HepG2 (cell line): ENCODE results near the gene WTAP. TPM values are rescaled to one million over a fixed set of nuclear protein-coding genes. Genes with fewer than 3 reads are reported as not detected.

ENCODE experiments used
- polyA plus RNA-seq, 8 experiments: library from polyadenylated mRNA; depleted of rRNA in 3 of 8; stranded (reverse) in 7 of 8; unstranded in 1 of 8; fragments of >200 nt; fragmentation: Illumina TruSeq in 4 of 8; extraction: Trizol in 4 of 8; gene quantifications; 2 replicates each; pipeline versions ENCODE4 v1.2.1 to v1.2.3, GENCODE V29; 2011 to 2016; ENCODE audit warnings: low read depth in 4 of 8, missing spikeins in 1 of 8, mixed read lengths in 1 of 8; ENCODE audit not compliant: insufficient read depth in 1 of 8
- total RNA-seq, 5 experiments: library from RNA; depleted of rRNA; stranded (reverse); fragments of >200 nt; fragmentation: Illumina TruSeq; extraction: Trizol; gene quantifications; 2 replicates each; pipeline ENCODE4 v1.2.3, GENCODE V29; 2016; ENCODE audit warnings: low read depth in 1 of 5
- TF ChIP-seq, protein P1 (sequence below): sonication (generic); formaldehyde crosslinking; IDR thresholded peaks from 2 replicates; pipeline ENCODE4 v1.4.0; 2020; ENCODE audit warnings: mild to moderate bottlenecking, missing genetic modification reagents
- TF ChIP-seq, protein P2 (sequence below): IDR thresholded peaks from 2 replicates; pipeline ENCODE4 v1.4.0; 2020; ENCODE audit warnings: mild to moderate bottlenecking, missing genetic modification reagents

The WTAP gene
- total and polyA plus RNA-seq, 2 of the 13 experiments (the other 11 are each of a cell fraction or from before 2014, with no cell fraction given) = 31.6 to 167 TPM

DNA sequence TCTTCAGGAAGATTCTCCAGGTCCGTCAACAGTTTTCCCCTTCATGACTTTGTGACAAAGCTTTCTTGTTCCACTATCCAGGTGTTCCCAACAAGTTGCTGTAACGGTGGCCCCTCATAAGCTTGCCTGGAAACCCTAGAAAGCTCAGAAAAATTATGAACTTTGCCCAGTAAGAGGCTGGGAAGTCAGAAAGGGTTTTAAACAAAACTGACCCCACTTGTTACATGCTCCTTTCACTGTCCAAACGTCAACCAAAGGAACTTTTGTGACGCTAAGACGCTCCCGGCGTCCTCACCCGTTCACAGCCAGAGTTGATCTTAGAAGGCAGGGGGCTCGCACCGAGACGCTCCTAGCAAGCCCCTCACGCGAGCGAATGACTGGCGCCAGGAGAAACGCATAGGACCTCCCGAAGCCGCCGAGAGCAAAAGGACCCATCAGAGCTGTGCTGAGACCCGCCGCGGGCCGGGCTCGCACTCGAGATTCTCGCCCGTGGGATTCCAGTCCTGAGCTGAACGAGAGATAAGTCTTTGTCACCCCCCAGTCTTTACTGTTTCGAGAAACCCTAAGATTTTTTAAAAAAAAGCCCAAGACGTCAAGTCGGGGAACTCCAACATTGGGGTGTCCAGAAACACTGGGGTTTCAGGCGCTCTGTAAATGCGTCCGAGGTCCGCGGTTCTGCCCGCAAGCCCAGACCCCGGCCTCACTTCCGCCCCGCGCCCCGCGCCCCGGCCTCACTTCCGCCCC, 34.0 kb downstream of the WTAP start (continued):
- TF ChIP-seq, protein P1, sequence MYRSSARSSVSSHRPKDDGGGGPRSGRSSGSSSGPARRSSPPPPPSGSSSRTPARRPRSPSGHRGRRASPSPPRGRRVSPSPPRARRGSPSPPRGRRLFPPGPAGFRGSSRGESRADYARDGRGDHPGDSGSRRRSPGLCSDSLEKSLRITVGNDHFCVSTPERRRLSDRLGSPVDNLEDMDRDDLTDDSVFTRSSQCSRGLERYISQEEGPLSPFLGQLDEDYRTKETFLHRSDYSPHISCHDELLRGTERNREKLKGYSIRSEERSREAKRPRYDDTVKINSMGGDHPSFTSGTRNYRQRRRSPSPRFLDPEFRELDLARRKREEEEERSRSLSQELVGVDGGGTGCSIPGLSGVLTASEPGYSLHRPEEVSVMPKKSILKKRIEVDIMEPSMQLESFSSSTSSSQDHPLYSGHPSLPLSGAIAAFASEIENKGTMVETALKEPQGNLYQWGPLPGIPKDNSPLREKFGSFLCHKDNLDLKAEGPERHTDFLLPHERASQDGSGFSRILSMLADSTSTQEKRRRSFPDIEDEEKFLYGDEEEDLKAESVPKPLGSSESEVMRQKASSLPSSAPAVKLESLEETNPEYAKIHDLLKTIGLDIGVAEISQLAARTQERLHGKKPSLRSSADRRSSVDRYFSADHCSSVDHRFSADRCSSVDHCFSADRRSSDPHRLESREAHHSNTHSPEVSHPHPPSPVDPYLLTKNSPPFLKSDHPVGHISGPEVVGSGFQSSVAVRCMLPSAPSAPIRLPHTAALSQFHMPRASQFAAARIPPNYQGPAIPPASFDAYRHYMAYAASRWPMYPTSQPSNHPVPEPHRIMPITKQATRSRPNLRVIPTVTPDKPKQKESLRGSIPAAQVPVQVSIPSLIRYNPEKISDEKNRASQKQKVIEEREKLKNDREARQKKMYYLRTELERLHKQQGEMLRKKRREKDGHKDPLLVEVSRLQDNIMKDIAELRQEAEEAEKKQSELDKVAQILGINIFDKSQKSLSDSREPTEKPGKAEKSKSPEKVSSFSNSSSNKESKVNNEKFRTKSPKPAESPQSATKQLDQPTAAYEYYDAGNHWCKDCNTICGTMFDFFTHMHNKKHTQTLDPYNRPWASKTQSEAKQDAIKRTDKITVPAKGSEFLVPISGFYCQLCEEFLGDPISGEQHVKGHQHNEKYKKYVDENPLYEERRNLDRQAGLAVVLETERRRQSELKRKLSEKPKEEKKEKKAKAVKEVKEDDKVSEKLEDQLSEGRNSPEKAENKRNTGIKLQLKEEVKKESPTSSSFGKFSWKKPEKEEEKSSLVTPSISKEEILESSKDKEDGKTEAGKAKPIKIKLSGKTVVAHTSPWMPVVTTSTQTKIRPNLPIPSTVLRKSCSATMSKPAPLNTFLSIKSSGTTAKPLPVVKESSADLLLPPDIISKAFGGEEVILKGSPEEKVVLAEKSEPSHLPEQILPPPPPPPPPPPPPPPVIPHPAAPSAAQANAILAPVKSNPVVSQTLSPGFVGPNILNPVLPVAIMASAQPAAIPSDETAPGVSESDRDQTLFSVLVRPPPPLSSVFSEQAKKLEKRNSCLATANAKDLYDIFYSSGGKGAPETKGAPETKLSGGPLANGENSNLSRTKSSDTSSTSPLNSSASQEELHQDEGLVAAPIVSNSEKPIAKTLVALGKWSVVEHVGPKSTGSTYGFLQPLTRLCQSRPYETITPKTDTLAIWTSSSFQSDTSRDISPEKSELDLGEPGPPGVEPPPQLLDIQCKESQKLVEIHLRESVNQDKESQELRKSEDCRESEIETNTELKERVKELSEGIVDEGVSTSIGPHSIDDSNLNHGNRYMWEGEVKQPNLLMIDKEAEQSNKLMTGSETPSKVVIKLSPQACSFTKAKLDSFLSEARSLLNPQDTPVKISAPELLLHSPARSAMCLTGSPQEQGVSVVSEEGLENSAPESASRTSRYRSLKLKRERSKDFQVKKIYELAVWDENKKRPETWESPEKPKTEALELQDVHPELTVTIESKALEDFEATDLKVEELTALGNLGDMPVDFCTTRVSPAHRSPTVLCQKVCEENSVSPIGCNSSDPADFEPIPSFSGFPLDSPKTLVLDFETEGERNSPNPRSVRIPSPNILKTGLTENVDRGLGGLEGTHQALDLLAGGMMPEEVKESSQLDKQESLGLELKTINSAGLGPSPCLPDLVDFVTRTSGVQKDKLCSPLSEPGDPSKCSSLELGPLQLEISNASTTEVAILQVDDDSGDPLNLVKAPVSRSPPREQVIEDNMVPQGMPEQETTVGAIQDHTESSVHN (CRISPR knock-in tag) = no peak
- TF ChIP-seq, protein P2, sequence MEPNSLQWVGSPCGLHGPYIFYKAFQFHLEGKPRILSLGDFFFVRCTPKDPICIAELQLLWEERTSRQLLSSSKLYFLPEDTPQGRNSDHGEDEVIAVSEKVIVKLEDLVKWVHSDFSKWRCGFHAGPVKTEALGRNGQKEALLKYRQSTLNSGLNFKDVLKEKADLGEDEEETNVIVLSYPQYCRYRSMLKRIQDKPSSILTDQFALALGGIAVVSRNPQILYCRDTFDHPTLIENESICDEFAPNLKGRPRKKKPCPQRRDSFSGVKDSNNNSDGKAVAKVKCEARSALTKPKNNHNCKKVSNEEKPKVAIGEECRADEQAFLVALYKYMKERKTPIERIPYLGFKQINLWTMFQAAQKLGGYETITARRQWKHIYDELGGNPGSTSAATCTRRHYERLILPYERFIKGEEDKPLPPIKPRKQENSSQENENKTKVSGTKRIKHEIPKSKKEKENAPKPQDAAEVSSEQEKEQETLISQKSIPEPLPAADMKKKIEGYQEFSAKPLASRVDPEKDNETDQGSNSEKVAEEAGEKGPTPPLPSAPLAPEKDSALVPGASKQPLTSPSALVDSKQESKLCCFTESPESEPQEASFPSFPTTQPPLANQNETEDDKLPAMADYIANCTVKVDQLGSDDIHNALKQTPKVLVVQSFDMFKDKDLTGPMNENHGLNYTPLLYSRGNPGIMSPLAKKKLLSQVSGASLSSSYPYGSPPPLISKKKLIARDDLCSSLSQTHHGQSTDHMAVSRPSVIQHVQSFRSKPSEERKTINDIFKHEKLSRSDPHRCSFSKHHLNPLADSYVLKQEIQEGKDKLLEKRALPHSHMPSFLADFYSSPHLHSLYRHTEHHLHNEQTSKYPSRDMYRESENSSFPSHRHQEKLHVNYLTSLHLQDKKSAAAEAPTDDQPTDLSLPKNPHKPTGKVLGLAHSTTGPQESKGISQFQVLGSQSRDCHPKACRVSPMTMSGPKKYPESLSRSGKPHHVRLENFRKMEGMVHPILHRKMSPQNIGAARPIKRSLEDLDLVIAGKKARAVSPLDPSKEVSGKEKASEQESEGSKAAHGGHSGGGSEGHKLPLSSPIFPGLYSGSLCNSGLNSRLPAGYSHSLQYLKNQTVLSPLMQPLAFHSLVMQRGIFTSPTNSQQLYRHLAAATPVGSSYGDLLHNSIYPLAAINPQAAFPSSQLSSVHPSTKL = no peak
- TF ChIP-seq, all 625 proteins: peak for 83
